ENCODE data around the gene TEC.

The TEC gene

DNA sequence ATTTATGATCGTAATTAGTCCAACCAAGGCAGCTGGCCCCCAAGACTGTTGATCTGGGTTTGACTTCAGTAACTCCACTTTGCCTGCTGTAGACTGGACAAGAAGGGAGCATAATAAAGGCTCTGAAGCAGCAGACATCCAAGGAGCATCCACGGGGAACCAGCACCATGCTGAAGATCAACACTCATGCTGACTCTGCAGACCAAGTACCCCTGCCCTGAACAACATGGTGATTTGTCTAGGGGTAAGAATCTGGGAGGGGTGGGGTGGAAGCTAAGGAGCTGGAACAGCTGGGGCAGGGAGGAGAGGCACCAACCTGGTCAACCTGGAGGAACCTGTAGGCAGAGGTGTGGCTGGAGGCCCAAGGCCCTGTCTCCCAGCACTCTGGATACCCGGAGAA is 2.1 kb downstream of the TEC start:
- TF ChIP-seq EGR1 (IDR thresholded peaks at IDR 0.05) = no peak
- no peak for TF ChIP-seq YY1 (IDR thresholded peaks at IDR 0.05; ENCODE audit: low read depth)
- TF ChIP-seq TAF1 (IDR thresholded peaks at IDR 0.05; ENCODE audit: low read depth) = no peak
- TF ChIP-seq, protein P1, sequence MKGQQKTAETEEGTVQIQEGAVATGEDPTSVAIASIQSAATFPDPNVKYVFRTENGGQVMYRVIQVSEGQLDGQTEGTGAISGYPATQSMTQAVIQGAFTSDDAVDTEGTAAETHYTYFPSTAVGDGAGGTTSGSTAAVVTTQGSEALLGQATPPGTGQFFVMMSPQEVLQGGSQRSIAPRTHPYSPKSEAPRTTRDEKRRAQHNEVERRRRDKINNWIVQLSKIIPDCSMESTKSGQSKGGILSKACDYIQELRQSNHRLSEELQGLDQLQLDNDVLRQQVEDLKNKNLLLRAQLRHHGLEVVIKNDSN (IDR thresholded peaks at IDR 0.05) = no peak
- no peak for TF ChIP-seq ZBTB7A (IDR thresholded peaks at IDR 0.05; ENCODE audit: low read depth)
- TF ChIP-seq CREB1 (IDR thresholded peaks at IDR 0.05; ENCODE audit: low read depth) = no peak
- TF ChIP-seq, protein P2, sequence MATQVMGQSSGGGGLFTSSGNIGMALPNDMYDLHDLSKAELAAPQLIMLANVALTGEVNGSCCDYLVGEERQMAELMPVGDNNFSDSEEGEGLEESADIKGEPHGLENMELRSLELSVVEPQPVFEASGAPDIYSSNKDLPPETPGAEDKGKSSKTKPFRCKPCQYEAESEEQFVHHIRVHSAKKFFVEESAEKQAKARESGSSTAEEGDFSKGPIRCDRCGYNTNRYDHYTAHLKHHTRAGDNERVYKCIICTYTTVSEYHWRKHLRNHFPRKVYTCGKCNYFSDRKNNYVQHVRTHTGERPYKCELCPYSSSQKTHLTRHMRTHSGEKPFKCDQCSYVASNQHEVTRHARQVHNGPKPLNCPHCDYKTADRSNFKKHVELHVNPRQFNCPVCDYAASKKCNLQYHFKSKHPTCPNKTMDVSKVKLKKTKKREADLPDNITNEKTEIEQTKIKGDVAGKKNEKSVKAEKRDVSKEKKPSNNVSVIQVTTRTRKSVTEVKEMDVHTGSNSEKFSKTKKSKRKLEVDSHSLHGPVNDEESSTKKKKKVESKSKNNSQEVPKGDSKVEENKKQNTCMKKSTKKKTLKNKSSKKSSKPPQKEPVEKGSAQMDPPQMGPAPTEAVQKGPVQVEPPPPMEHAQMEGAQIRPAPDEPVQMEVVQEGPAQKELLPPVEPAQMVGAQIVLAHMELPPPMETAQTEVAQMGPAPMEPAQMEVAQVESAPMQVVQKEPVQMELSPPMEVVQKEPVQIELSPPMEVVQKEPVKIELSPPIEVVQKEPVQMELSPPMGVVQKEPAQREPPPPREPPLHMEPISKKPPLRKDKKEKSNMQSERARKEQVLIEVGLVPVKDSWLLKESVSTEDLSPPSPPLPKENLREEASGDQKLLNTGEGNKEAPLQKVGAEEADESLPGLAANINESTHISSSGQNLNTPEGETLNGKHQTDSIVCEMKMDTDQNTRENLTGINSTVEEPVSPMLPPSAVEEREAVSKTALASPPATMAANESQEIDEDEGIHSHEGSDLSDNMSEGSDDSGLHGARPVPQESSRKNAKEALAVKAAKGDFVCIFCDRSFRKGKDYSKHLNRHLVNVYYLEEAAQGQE (IDR thresholded peaks at IDR 0.05; ENCODE audit: low read depth) = no peak
- no peak for TF ChIP-seq EP300 (IDR thresholded peaks at IDR 0.05; ENCODE audit: borderline replicate concordance)
- TF ChIP-seq TEAD4 (IDR thresholded peaks at IDR 0.05) = no peak

DNA sequence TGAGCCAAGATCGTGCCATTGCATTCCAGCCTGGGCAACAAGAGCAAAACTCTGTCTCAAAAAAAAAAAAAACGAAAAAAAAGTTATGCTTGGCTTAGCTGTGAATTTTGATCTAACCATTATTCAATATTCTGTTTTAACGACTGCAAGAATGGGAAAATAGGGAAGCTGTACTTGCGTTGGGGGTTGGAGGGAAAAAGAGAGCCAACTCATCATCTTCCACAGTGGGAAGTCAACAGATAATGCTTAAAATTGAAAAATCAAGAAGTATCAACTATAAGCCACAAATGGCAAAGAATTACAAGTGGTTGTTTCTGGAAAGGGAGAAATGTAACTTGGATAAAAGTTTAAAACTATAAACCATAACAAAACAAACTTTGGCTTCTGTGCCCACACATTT is 2.9 kb downstream of the TEC start:
- TF ChIP-seq TCF12 (IDR thresholded peaks at IDR 0.05; ENCODE audit: low read depth) (no peak), TEAD4 (IDR thresholded peaks at IDR 0.05) (no peak)

DNA sequence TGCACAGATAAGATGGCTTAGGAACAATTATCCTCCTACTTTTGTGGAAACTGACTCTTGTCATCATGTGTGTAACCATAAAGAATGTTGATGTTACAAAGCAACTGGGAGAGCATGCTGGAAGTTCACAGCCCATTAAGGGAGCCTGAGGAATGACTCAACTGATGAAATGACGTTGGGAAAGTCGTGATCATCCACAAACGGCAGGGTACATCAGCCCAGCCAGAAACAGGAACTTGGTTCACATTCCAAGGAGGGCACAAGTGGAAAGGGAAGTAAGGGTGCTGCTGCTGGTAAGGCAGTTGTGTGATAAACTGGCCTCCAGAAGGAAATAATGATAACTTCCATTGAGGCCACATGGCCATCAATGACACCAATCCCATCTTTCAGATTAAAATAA is 6.7 kb downstream of the TEC start:
- TF ChIP-seq TEAD4 (IDR thresholded peaks at IDR 0.05) (no peak), EP300 (IDR thresholded peaks at IDR 0.05; ENCODE audit: borderline replicate concordance) (no peak), CEBPB (IDR thresholded peaks at IDR 0.05) (no peak), EGR1 (IDR thresholded peaks at IDR 0.05) (no peak), TAF1 (IDR thresholded peaks at IDR 0.05; ENCODE audit: low read depth) (no peak), NFIC (IDR thresholded peaks at IDR 0.05) (no peak), CREB1 (IDR thresholded peaks at IDR 0.05; ENCODE audit: low read depth) (no peak), ZBTB7A (IDR thresholded peaks at IDR 0.05; ENCODE audit: low read depth) (no peak), FOXM1 (IDR thresholded peaks at IDR 0.05; ENCODE audit: borderline replicate concordance, low read depth) (no peak), TCF12 (IDR thresholded peaks at IDR 0.05; ENCODE audit: low read depth) (no peak)
- TF ChIP-seq, protein P2 (IDR thresholded peaks at IDR 0.05; ENCODE audit: low read depth) = no peak

DNA sequence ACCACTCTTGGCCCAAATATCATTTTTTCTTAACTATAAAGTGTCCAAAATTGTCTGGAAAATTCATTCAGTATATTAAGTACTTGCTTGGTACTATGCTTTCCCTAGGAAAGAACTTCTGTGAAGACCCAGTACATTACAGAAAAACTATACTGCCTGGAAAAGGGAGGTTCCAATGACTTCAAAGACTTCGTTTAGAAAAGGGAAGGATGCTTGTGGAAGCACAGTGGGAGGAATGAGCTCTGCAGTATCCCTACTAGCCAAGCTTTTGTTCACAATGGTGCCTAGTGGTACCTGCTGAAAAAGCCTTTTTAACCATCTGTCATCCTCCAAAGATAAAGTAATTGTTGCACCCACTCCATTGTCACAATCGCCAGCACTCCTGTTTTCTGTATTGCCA is 7.2 kb downstream of the TEC start:
- no peak for TF ChIP-seq TAF1 (IDR thresholded peaks at IDR 0.05; ENCODE audit: low read depth)
- TF ChIP-seq, protein P3, sequence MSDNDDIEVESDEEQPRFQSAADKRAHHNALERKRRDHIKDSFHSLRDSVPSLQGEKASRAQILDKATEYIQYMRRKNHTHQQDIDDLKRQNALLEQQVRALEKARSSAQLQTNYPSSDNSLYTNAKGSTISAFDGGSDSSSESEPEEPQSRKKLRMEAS (IDR thresholded peaks at IDR 0.05) = no peak
- no peak for TF ChIP-seq FOXM1 (IDR thresholded peaks at IDR 0.05; ENCODE audit: borderline replicate concordance, low read depth)

DNA sequence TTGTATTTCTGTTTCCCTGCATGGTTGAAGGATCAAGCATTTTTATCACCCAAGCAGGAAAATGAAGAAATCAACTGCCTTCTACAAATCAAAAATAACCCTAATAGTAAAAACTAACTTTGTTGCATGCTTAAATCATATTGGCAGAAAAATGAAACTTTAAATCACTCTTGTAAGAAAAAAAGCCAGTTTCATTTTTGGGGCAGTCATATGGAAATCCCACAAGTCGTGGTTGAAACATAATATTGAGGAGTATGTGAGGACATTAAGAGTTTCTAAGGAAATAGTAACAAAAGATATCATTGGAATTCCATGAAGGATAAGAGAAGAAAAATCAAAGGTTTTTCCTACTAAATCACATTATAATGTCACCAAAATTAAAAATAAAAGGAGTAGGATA is 8.4 kb downstream of the TEC start:
- TF ChIP-seq ZBTB7A (IDR thresholded peaks at IDR 0.05; ENCODE audit: low read depth) (no peak), RAD21 (IDR thresholded peaks at IDR 0.05; ENCODE audit: low read depth) (no peak), TEAD4 (IDR thresholded peaks at IDR 0.05) (no peak), YY1 (IDR thresholded peaks at IDR 0.05; ENCODE audit: low read depth) (no peak), FOXM1 (IDR thresholded peaks at IDR 0.05; ENCODE audit: borderline replicate concordance, low read depth) (peak; percentile 43; the same call in 1 of the 2 replicates), CREB1 (IDR thresholded peaks at IDR 0.05; ENCODE audit: low read depth) (no peak), EP300 (IDR thresholded peaks at IDR 0.05; ENCODE audit: borderline replicate concordance) (peak; percentile 39; the same call in 1 of the 2 replicates), TAF1 (IDR thresholded peaks at IDR 0.05; ENCODE audit: low read depth) (no peak), CEBPB (IDR thresholded peaks at IDR 0.05) (no peak), TCF12 (IDR thresholded peaks at IDR 0.05; ENCODE audit: low read depth) (no peak), NFIC (IDR thresholded peaks at IDR 0.05) (peak; percentile 13; the same call in 1 of the 2 replicates), EGR1 (IDR thresholded peaks at IDR 0.05) (no peak)
- TF ChIP-seq, protein P3 (IDR thresholded peaks at IDR 0.05) = no peak
- TF ChIP-seq, protein P2 (IDR thresholded peaks at IDR 0.05; ENCODE audit: low read depth) = no peak
- TF ChIP-seq, protein P1 (IDR thresholded peaks at IDR 0.05) = no peak
